Activated T-helper 1 cell treated with anti-CD3 and anti-CD28 coated beads, Interleukin-12 subunit alpha, Interleukin-12 subunit beta, Interleukin-2, Interleukin-4 antibody, amounts not matched to agents 30 ng/mL and 10 ng/mL and 1 ng/mL, durations not matched to agents 14 hours and 24 hours and 36 hours (primary cell): ENCODE measurements around the gene PPP1R1A. TPM values are rescaled to one million over a fixed set of nuclear protein-coding genes. Genes with fewer than 3 reads are reported as not detected.

Experiments
- DNase-seq: peaks from one replicate; pipeline ENCODE4 v3.0.0; 2021; ENCODE audit warnings: low spot score
- H3K27ac Mint-ChIP-seq: one replicate; pipeline ENCODE4 v1.8.0; 2021; ENCODE audit warnings: mild to moderate bottlenecking, mixed read lengths
- H3K27me3 Mint-ChIP-seq: one replicate; pipeline ENCODE4 v1.8.0; 2022; ENCODE audit warnings: mild to moderate bottlenecking, moderate library complexity, mixed read lengths; ENCODE audit not compliant: insufficient read depth
- H3K36me3 Mint-ChIP-seq: one replicate; pipeline ENCODE4 v1.8.0; 2021; ENCODE audit warnings: low read depth, mixed read lengths
- H3K4me1 Mint-ChIP-seq: one replicate; pipeline ENCODE4 v1.8.0; 2021; ENCODE audit warnings: low read depth, mixed read lengths
- H3K4me3 Mint-ChIP-seq: one replicate; pipeline ENCODE4 v1.8.0; 2021; ENCODE audit warnings: mild to moderate bottlenecking, moderate library complexity, mixed read lengths
- H3K9me3 Mint-ChIP-seq: one replicate; pipeline ENCODE4 v1.8.0; 2021; ENCODE audit warnings: mixed read lengths
- intact Hi-C: fragments of 100-400 bp; cut with micrococcal nuclease; formaldehyde crosslinking; loops from one replicate; pipeline ENCODE4 v1.15.1; 2024
- total RNA-seq: library from RNA; stranded (reverse); gene quantifications from 2 replicates; pipeline ENCODE4 v1.2.3, GENCODE V29; 2022

Gene PPP1R1A
- total RNA-seq, 1 donor from 2014 or later: not detected

DNA sequence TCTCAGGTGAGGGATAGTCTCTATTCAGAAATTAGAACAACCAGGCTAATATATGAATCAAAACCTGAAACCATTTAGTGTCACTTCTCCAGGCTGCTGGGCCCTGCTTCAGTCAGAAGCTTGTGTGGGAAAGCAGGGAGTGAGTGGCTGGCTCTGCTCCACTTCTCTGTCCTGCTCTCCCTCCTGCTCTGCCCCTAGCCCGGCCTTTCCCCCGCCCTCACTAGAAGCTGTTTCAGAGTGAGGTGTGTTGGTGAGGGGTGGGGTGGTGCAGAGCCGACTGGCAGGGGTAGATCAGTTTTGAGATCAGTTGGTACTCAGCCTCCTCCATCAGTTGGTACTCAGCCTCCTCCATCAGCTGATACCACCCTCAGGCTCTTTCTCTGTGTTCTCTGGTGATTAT is 7.0 kb upstream of the PPP1R1A start:
- H3K4me3 Mint-ChIP-seq: no peak overlapping the region
- peaks cover 16% of the 10 kb centered on the region for H3K27me3 Mint-ChIP-seq
- H3K36me3 Mint-ChIP-seq: no peaks in the 10 kb centered on the region
- no peaks in the 10 kb centered on the region for H3K9me3 Mint-ChIP-seq
- H3K27ac Mint-ChIP-seq: no peak overlapping the region
- H3K4me1 Mint-ChIP-seq: peaks cover 7% of the 10 kb centered on the region
- intact Hi-C loops: loop anchor here (5.0 kb wide), 1 partner anchor 477 kb away; no protein-coding TSS in a partner anchor
- DNase-seq: no peak

DNA sequence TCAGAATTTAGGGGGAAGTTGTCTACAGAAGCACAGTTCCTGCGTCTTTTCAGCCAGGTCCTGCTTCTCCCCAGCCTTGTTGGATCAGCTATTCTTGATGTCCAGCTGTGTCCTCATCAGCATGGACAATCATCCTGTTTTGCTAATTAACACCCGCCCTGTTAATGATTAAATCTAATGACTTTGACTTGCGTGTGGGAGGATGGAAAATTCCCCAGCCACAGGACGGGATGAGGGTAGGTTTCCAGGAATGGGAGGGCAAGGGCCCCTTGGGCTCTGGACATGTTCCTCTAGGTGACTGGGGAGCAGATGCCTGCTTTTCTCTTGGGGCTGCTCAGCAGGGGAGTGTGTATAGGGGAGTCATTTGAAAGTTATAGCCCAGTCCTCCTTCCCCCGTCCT is 5.3 kb upstream of the PPP1R1A start:
- H3K27me3 Mint-ChIP-seq: peaks cover 25% of the 10 kb centered on the region
- no peak overlapping the region for H3K4me3 Mint-ChIP-seq
- no peaks in the 10 kb centered on the region for H3K9me3 Mint-ChIP-seq
- intact Hi-C loops: no loop called here
- peaks cover 7% of the 10 kb centered on the region for H3K4me1 Mint-ChIP-seq
- DNase-seq: no peak
- no peak overlapping the region for H3K27ac Mint-ChIP-seq
- H3K36me3 Mint-ChIP-seq: no peaks in the 10 kb centered on the region

DNA sequence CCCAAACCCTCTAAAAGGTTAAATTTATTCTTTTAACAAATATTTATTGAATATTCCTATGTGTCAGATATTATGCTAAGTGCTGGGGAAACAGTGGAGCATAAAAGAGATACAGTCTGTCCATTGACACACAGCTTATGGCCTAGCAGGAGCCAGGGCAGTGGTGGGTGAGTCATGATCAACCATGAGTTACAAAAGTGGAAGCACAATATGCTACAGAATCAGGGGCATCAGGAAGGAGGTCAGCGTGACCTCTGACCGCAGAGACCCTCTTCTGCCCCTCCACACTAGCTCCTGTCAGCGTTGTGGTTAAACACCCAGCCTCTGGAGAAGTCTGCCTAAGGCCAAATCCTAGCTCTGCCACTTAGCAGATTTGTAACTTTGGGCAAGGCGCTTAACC is 4.7 kb upstream of the PPP1R1A start:
- no peak overlapping the region for H3K4me3 Mint-ChIP-seq
- H3K27ac Mint-ChIP-seq: no peak overlapping the region
- peaks cover 26% of the 10 kb centered on the region for H3K27me3 Mint-ChIP-seq
- H3K4me1 Mint-ChIP-seq: peaks cover 7% of the 10 kb centered on the region
- intact Hi-C loops: no loop called here
- H3K36me3 Mint-ChIP-seq: no peaks in the 10 kb centered on the region
- no peak for DNase-seq
- no peaks in the 10 kb centered on the region for H3K9me3 Mint-ChIP-seq

DNA sequence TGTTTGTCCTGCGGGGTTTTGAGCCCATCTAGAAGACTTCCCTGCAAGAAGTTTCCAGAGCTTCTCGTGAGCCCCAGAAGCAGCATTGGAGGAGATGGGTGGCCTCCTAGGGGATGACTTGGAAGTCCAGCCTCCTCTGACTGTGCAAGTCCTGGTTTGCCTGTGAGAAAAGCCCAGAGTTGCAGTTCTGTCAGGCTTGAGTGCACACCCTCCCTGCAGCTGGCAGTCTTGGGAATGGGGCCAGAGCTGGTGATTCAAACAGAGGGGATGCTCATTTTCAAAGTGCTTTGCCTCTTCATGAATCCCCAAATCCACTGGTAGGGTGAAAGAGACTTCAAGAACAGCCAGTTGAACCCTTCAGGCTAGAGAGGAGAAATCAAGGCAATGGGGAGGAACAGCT is 3.9 kb upstream of the PPP1R1A start:
- peaks cover 33% of the 10 kb centered on the region for H3K27me3 Mint-ChIP-seq
- DNase-seq: no peak
- H3K9me3 Mint-ChIP-seq: no peaks in the 10 kb centered on the region
- no peak overlapping the region for H3K4me3 Mint-ChIP-seq
- no peaks in the 10 kb centered on the region for H3K36me3 Mint-ChIP-seq
- H3K4me1 Mint-ChIP-seq: peaks cover 7% of the 10 kb centered on the region
- no peak overlapping the region for H3K27ac Mint-ChIP-seq
- intact Hi-C loops: no loop called here

DNA sequence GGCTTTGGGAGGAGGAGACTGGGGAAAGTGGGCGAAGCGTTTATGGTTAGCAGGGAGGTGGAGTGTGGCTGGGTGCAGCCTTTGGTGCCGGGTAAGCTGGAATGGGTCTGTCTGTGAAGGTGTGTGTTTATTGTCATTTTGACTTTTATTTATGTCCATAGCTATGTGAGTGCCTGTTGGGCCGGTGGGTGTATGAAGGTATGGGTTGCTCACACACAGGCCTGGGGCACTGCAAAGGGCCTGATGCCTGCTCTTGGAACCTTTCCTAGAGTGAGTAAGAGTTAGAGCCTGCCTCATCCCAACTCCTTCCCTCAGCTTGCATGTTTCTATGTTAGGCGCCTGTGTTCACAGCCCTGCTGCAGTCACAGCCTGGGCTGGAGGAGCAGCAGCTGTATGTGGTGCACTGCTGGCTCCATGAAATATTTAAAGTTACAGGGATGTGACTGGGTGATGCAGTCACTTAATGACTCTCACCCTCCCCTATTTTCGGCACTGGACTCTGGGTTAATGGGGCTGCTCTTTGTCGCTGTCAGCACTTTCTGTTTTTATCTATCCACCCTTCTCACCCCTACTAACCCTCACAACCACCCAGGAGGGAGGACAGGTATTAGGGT is 2.6 kb upstream of the PPP1R1A start:
- Mint-ChIP-seq H3K36me3 (no peaks in the 10 kb centered on the region), H3K4me3 (no peak overlapping the region), H3K4me1 (no peaks in the 10 kb centered on the region), H3K27ac (no peak overlapping the region), H3K27me3 (peaks cover 44% of the 10 kb centered on the region), H3K9me3 (no peaks in the 10 kb centered on the region)
- no peak for DNase-seq
- intact Hi-C loops: no loop called here

DNA sequence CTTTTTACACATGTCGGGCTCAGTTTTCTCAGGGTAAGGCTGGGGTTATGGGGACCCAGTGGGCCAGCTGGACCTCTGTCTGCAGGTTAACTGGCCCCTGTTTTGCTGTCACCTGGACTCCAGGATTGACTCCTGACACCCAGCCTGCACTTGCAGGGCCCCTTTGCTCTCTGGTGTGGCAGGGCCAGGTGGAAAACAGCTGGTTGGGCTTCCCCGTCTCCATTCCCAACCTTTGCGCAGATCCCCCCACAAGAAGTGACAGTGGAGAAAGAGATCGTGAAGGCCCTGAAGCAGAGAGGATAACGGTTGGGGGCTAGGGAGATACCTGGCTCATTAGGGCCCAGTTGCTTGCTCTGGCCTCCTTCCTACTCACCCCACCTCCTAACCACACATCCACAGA is 1.5 kb upstream of the PPP1R1A start:
- intact Hi-C loops: no loop called here
- no peak for DNase-seq
- H3K36me3 Mint-ChIP-seq: no peaks in the 10 kb centered on the region
- no peaks in the 10 kb centered on the region for H3K9me3 Mint-ChIP-seq
- no peaks in the 10 kb centered on the region for H3K4me1 Mint-ChIP-seq
- H3K27ac Mint-ChIP-seq: no peak overlapping the region
- no peak overlapping the region for H3K4me3 Mint-ChIP-seq
- peaks cover 54% of the 10 kb centered on the region for H3K27me3 Mint-ChIP-seq

DNA sequence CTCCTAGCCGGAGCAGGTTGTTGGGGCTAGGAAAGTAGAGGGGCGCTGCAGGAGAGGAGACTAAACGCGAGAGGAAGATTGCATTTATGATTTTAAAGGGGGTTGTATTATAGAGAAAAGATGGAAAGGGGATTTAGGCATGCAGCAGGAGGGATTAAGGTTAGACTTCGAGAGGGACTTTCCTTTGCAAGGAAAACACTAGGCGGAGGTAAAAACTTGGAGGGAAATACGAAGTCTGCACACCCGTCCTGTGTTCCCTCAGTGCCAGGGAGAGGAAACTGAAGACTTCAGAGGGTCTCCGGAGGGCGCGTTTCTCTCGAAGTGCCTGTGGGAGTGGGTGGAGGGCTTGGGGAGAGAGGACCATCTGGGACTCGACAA is 420 bp upstream of the PPP1R1A start:
- intact Hi-C loops: no loop called here
- no peak overlapping the region for H3K27ac Mint-ChIP-seq
- H3K9me3 Mint-ChIP-seq: no peaks in the 10 kb centered on the region
- DNase-seq: no peak
- H3K4me3 Mint-ChIP-seq: peak overlapping the region; percentile 62
- no peaks in the 10 kb centered on the region for H3K4me1 Mint-ChIP-seq
- H3K27me3 Mint-ChIP-seq: peaks cover 62% of the 10 kb centered on the region
- H3K36me3 Mint-ChIP-seq: no peaks in the 10 kb centered on the region

DNA sequence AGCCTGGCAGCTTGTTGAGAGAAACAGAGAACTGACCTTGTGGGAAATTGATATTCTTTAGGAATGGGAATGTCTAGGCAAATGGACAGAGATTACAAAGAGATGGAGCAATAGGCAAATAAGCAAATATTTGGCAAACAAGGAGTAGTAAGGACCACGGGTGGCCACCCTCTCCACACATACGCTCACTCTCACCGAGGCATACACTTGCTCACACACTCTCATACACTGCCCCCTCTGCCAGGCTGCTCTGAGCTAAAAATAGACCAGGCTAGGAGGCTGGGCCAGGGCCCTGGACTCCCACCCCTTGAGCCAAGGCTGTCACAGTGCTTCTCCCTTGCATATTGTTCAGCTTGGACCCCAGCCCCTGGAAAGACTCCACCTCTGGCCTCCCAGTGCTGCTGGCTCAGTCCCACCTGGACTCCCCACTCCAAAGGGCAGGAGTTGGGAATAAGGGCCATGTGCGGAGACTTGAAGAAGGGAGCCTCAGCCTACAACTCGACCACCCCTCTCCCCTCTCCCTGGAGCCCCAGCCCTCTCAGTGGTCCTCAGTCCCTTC is 1.1 kb downstream of the PPP1R1A start:
- Mint-ChIP-seq H3K27me3 (peaks cover 71% of the 10 kb centered on the region), H3K9me3 (no peaks in the 10 kb centered on the region), H3K4me1 (no peaks in the 10 kb centered on the region), H3K4me3 (peak overlapping the region; percentile 43), H3K27ac (no peak overlapping the region), H3K36me3 (no peaks in the 10 kb centered on the region)
- intact Hi-C loops: no loop called here
- DNase-seq: no peak

DNA sequence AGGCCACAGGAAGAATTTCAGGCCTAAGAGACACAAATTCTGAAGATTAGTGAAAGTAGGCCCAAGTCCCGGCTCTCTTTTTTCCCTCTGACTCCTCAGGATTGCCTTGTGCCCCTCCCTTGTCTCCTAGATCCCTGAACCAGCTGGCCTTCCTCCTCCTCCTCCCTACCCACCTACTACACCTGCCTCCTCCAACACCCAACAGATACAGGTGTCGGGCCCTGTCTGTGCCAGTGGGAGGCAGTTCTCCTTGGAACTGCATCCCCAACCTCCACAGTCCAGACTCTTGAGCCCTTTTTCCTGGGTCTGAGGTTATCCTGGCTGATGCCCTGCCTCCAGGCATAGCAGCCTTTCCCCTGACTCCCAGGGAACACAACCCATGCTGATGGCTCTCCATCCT is 1.8 kb downstream of the PPP1R1A start:
- Mint-ChIP-seq H3K4me1 (no peaks in the 10 kb centered on the region), H3K27ac (no peak overlapping the region), H3K4me3 (no peak overlapping the region), H3K27me3 (peaks cover 71% of the 10 kb centered on the region), H3K36me3 (no peaks in the 10 kb centered on the region), H3K9me3 (no peaks in the 10 kb centered on the region)
- DNase-seq: no peak
- intact Hi-C loops: no loop called here

DNA sequence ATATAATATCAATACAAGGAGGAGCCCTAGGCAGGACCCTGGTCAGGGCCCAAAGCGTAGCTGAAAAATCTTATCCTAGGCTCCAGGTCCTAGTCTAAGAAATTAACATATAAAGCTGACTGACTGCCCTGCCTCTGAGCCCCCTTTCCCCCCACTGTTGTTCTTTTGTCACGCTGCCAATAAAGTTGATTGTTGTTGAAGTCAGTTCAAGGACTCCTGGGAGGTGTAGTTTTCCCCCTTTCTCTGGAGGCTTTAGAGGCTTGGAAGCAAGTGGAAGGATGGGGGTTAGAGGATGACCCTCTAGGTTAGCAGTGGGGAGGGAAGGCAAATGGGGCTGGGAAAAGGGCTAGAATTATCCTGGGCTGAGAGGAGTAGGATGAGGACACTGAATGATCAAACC is 3.2 kb downstream of the PPP1R1A start:
- H3K36me3 Mint-ChIP-seq: no peaks in the 10 kb centered on the region
- H3K9me3 Mint-ChIP-seq: no peaks in the 10 kb centered on the region
- peaks cover 61% of the 10 kb centered on the region for H3K27me3 Mint-ChIP-seq
- no peak overlapping the region for H3K27ac Mint-ChIP-seq
- no peak overlapping the region for H3K4me3 Mint-ChIP-seq
- intact Hi-C loops: no loop called here
- DNase-seq: no peak
- H3K4me1 Mint-ChIP-seq: no peaks in the 10 kb centered on the region

DNA sequence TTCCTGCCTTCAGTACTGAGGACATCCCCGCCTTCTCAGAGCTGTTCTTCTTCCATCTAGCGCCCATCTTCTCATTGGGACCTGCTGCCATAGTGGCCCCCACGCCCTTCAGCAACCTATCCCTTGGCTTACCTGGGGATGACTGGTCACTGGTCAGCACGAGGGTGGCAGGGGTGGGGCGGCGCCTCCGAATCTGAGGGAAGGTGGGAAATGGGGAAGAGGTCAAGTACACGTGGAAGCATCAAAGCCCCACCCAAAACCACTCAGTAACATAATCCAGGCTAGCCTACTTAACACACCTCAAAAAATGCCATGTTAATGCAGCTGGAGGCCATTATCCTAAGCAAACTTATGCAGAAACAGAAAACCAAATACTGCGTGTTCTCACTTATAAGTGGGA is 4.3 kb downstream of the PPP1R1A start:
- Mint-ChIP-seq H3K9me3 (no peaks in the 10 kb centered on the region), H3K4me3 (no peak overlapping the region), H3K36me3 (no peaks in the 10 kb centered on the region), H3K27ac (no peak overlapping the region), H3K27me3 (peaks cover 50% of the 10 kb centered on the region), H3K4me1 (no peaks in the 10 kb centered on the region)
- intact Hi-C loops: no loop called here
- no peak for DNase-seq

DNA sequence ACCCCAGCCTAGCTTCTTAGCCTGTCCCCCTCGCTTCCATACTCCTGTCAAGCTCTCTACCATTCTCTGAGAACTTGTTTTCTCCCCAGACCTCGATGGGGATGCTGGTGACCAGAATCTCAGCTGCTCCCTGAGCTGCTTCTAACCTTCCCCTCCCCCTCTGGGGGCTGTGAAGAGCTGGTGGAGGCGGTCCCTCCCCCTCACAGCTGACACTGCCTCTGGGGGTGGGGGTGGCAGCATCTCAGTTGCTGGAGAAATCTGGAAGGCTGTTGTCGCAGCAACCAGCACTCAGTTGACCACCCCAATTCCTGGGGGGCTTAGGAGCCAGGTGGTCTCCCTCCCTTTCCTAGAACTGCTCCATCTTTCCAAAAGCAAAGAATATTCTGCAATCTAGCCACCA is 4.7 kb downstream of the PPP1R1A start:
- Mint-ChIP-seq H3K4me3 (no peak overlapping the region), H3K27me3 (peaks cover 46% of the 10 kb centered on the region), H3K36me3 (no peaks in the 10 kb centered on the region), H3K4me1 (no peaks in the 10 kb centered on the region), H3K9me3 (no peaks in the 10 kb centered on the region), H3K27ac (no peak overlapping the region)
- DNase-seq: no peak
- intact Hi-C loops: no loop called here

DNA sequence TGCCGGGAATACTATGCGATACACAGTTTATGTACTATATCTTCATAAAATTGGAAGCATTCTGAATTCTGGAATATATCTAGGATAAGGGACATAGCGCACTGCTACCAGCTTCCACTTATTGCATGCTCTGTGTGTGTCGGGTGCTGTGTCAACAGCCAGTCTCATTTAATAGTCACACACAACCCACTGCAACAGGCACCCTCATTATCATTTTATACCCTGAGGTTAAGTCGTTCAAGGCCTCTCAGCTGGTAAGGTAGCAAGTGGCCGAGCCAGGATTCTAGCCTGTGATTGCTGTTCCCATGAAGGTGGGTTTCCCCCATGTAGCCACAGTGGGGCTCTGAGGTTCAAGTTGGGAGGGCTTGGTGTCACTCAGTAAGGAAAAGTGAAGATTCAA is 7.0 kb downstream of the PPP1R1A start:
- no peak for DNase-seq
- Mint-ChIP-seq H3K27me3 (peaks cover 29% of the 10 kb centered on the region), H3K9me3 (no peaks in the 10 kb centered on the region), H3K27ac (no peak overlapping the region), H3K4me3 (no peak overlapping the region), H3K4me1 (no peaks in the 10 kb centered on the region), H3K36me3 (peaks cover 2% of the 10 kb centered on the region)
- intact Hi-C loops: no loop called here
